ENCODE data around the gene RBM19.
"Not testable (repeated sequence)": the region's sequence is repeated elsewhere in the genome, so short reads cannot be mapped to it uniquely, and the experiment has no call there.

The RBM19 gene

DNA sequence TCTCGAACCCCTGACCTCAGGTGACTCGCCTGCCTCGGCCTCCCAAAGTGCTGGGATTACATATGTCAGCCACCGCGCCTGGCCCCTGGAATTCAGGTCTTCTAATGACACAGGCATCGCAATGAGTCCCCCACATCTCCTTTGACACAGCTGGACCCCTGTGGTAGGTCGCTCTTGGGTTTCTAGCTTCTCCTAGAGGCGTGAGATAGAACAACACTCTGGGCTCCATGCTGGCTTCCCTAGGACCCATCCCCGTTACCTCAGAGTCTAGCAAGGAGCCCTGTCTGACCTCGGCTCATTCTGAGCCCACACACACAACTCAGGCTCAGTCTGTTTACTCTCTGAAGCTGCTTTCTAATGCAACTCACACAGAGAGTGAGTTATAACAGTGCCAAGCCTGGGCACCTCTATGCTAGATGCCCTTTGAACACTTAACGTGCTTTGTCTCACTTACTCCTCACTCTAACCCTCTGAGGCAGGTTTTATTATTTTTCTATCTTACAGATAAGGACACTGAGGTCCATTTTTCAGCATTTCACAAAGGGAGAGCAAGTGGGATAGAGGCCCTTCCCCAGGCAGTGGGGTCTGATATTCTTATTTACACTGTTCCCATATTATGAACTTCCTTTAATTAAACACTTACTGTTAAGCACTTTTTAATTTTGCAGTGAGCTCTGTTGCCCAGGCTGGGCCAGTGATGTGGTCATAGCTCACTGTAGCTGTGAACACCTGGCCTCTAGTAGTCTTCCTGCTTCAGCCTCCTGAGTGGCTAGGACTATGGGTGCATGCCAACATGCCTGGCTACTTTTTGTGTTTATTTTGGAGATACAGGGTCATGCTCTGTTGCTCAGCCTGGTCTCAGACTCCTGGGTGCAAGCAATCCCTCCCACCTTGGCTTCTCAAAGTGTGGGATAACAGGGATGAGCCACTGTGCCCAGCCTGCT is 40.6 kb upstream of the RBM19 start:
- DNase-seq (ENCODE audit: low read depth) = no peak
- TF ChIP-seq, protein P1, sequence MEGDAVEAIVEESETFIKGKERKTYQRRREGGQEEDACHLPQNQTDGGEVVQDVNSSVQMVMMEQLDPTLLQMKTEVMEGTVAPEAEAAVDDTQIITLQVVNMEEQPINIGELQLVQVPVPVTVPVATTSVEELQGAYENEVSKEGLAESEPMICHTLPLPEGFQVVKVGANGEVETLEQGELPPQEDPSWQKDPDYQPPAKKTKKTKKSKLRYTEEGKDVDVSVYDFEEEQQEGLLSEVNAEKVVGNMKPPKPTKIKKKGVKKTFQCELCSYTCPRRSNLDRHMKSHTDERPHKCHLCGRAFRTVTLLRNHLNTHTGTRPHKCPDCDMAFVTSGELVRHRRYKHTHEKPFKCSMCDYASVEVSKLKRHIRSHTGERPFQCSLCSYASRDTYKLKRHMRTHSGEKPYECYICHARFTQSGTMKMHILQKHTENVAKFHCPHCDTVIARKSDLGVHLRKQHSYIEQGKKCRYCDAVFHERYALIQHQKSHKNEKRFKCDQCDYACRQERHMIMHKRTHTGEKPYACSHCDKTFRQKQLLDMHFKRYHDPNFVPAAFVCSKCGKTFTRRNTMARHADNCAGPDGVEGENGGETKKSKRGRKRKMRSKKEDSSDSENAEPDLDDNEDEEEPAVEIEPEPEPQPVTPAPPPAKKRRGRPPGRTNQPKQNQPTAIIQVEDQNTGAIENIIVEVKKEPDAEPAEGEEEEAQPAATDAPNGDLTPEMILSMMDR (IDR thresholded peaks at IDR 0.05; ENCODE audit: control insufficient read depth, insufficient read depth, low read depth, low read length, missing control alignments) = no peak
- no peak overlapping the region for H3K4me3 ChIP-seq (ENCODE audit: control insufficient read depth, low read depth, low read length)

DNA sequence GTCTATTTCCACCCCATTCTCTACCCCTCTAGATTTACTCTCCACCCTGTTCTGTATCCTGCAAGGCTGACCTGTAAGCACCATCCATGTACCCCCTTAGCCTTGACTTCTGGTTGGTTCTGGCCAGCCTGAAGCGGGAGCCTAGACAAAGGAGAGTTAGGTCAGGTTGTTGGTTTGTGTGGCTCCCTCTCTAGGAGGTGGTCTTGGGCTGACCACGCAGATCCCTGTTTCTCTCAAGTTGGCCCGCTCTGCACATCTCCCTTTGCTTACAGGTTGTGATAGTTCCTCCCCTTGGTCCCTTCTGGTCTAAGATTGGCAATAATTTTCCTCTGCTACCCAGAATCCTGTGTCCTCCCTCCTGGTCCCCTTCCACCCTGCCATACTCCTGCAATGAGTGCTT is 38.3 kb upstream of the RBM19 start:
- no peak overlapping the region for H3K4me3 ChIP-seq (ENCODE audit: control insufficient read depth, low read depth, low read length)
- TF ChIP-seq, protein P1 (IDR thresholded peaks at IDR 0.05; ENCODE audit: control insufficient read depth, insufficient read depth, low read depth, low read length, missing control alignments) = no peak
- no peak for DNase-seq (ENCODE audit: low read depth)

DNA sequence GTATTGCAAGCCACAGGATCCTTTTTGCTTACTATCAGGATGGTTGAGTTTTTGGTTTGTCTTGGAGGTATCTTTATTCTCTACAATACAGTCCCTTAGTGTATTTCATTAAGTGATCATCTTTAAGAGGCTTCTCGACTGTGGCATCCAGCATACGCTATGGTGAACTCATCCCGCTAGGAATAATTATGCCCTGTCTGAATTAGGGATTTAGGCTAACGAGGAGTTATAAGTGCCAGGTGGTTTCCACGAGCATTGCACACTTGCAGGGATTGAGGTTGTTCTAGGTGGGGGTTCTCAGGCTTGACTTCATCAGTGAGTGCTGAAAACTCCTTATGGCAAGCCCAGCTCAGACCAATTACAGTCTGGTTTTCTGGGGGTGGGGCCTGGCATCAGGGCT is 37.2 kb upstream of the RBM19 start:
- no peak overlapping the region for H3K4me3 ChIP-seq (ENCODE audit: control insufficient read depth, low read depth, low read length)
- no peak for DNase-seq (ENCODE audit: low read depth)
- TF ChIP-seq, protein P1 (IDR thresholded peaks at IDR 0.05; ENCODE audit: control insufficient read depth, insufficient read depth, low read depth, low read length, missing control alignments) = no peak

DNA sequence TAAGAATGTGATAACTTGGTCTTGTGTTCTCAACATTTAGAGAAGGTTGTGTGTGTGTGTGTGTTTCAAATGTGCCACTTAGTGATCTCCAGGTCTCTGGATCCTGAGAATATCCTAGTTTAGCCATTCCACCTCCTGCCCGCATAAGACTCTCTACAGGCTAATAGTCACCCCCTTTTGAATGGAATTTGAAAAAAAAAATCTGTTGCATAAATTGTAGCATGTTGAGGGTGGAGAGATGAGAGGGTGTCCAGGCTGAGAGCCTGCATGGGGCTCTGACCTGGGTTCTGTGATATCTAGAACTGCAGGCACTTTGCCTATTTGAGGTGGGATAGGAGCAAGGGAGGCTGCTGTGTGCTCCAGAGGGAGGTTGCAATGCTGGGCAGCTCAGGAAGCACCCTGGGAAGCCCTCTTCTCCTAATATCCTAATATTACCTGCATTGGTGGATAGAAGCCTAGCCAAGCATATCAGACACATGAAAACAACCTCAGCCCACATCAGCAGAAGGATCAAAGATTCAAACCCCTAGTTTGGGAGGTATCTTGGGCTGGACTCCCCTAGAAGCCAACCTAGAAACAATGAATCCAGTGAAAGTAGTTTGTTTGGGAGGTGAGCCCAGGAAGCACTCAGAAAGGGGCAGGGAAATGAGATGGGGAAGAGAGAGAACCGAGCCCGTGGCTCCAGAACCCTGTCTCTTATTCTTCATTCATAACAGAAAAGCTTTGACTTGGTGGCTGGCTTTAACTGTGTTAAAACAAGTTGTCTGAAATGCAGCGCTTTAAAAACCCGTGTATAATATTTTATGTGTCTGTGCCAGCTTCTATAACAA is 35.6 kb upstream of the RBM19 start:
- TF ChIP-seq, protein P1 (IDR thresholded peaks at IDR 0.05; ENCODE audit: control insufficient read depth, insufficient read depth, low read depth, low read length, missing control alignments) = no peak
- H3K4me3 ChIP-seq (ENCODE audit: control insufficient read depth, low read depth, low read length) = no peak overlapping the region
- no peak for DNase-seq (ENCODE audit: low read depth)

DNA sequence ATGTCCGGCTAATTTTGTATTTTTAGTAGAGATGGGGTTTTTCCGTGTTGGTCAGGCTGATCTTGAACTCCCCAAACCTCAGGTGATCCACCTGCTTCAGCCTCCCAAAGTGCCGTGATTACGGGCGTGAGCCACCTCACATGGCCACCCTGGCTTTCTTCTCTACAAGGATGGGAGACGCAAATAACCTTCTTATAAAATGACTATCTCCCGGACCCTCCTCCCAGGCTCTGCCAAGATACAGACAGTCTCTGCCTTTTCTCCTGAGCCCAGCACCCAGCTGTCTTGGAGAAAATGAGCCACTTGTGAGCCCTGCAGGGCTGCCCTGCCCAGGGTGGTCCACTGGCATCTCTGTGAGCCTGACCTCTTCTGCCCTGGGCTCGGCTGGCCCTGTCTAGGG is 34.7 kb upstream of the RBM19 start:
- H3K4me3 ChIP-seq (ENCODE audit: control insufficient read depth, low read depth, low read length) = no peak overlapping the region
- DNase-seq (ENCODE audit: low read depth) = no peak
- TF ChIP-seq, protein P1 (IDR thresholded peaks at IDR 0.05; ENCODE audit: control insufficient read depth, insufficient read depth, low read depth, low read length, missing control alignments) = no peak

DNA sequence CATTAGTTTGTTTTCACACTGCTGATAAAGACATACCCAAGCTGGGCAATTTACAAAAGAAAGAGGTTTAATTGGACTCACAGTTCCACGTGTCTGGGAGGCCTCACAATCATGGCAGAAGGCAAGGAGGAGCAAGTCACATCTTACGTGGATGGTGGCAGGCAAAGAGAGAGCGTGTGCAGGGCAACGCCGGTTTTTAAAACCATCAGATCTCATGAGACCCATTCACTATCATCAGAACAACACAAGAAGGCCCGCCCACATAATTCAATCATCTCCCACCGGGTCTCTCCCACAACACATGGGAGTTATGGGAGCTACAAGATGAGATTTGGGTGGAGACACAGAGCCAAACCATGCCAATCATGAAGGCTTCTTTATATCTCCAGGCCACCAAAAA is 34.1 kb upstream of the RBM19 start:
- DNase-seq (ENCODE audit: low read depth); H3K4me3 ChIP-seq (ENCODE audit: control insufficient read depth, low read depth, low read length): not testable (repeated sequence)

DNA sequence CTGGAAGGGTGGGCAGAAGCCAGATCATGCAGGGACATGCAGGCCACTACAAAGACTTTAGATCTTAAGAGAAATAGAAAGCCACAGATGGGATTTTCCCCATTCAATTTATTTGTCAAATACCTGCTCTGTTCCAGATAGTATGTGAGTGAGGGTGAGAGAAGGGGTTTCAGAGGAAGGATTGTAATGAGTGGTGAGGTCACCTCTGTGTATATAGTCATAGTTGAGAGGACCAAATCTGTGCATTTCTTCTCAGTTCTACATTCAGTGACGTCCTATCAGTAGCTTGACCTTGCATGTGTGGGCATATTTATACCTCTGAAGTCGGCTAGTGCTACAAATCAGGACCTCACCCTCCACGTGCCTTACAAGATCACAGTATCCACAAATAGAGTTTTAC is 31.2 kb upstream of the RBM19 start:
- H3K4me3 ChIP-seq (ENCODE audit: control insufficient read depth, low read depth, low read length) = no peak overlapping the region
- TF ChIP-seq, protein P1 (IDR thresholded peaks at IDR 0.05; ENCODE audit: control insufficient read depth, insufficient read depth, low read depth, low read length, missing control alignments) = no peak
- no peak for DNase-seq (ENCODE audit: low read depth)
